Mammary epithelial cell (primary cell): ENCODE results near the gene FAM90A26.
A peak's percentile ranks its signal among the peaks of the same experiment; 100 is the strongest.
"Not testable (repeated sequence)": the region's sequence is repeated elsewhere in the genome, so short reads cannot be mapped to it uniquely, and the experiment has no call there.

Experiments used
- CTCF ChIP-seq, 2 donors: IDR thresholded peaks in 1 of 2; conservative IDR thresholded peaks in 1 of 2; 2 replicates each; pipeline ENCODE4 v1.5.1; 2011 to 2012; ENCODE audit warnings: inconsistent platforms in 2 of 2, low read length in 2 of 2, mild to moderate bottlenecking in 2 of 2, control low read depth in 1 of 2, low read depth in 1 of 2; ENCODE audit not compliant: insufficient read depth in 1 of 2; ENCODE audit errors: extremely low read depth in 1 of 2
- EZH2 ChIP-seq: IDR thresholded peaks from 2 replicates; pipeline ENCODE4 v1.6.1; 2012; ENCODE audit warnings: low read length, inconsistent platforms, borderline replicate concordance

- peak; percentile 21 to 45 for TF ChIP-seq CTCF (conservative IDR thresholded peaks at IDR 0.05 in 1 of 2, IDR thresholded peaks at IDR 0.05 in 1 of 2; ENCODE audit: extremely low read depth in 1 of 2, insufficient read depth in 1 of 2, low read depth in 1 of 2, low read length in 2 of 2)
- TF ChIP-seq EZH2: not testable (repeated sequence)
These were observed 11.8 kb upstream of the FAM90A26 start for GRCh38 chr4:9158392-9158791.
